ENCODE measurements around the gene MICALL2.

MICALL2 gene

DNA sequence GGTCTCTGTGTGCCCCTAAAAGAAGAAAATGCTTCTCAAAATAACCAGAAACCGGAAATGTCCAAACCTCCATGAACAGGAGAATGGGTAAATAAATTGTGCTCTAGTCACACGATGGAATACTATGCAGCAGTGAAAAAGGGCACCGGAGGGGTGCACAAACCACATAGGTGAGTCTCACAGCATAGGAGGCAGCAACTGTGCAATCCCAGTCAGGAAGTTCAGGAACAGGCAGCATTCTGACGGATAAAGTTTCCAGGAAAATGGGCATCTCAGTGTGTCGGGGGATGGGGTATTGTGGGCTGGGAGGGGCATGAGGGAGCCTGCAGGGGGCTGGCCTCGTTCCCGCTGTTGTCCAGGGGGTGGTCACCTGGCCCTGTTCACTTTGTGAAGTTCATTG is 63.1 kb downstream of the MICALL2 start:
- Histone ChIP-seq H3K9ac (ENCODE audit: low read depth in 1 of 2, low read length in 2 of 2) (no peak overlapping the region), H3K27me3 (ENCODE audit: control insufficient read depth in 2 of 2, insufficient read depth in 2 of 2, low read length in 2 of 2) (peaks cover 2 to 3% of the 10 kb centered on the region in 2 donors), H3K27ac (ENCODE audit: low read depth in 2 of 2, low read length in 2 of 2) (no peak overlapping the region), H3K36me3 (ENCODE audit: control insufficient read depth in 2 of 2, insufficient read depth in 2 of 2, low read length in 2 of 2) (no peaks in the 10 kb centered on the region), H3K4me1 (ENCODE audit: control insufficient read depth in 2 of 2, insufficient read depth in 2 of 2, low read length in 2 of 2) (no peaks in the 10 kb centered on the region), H3K4me3 (ENCODE audit: low read length in 2 of 2) (no peak overlapping the region), H3K9me3 (ENCODE audit: control insufficient read depth in 2 of 2, low read length in 2 of 2) (peaks cover 0 to 2% of the 10 kb centered on the region in 2 donors)

DNA sequence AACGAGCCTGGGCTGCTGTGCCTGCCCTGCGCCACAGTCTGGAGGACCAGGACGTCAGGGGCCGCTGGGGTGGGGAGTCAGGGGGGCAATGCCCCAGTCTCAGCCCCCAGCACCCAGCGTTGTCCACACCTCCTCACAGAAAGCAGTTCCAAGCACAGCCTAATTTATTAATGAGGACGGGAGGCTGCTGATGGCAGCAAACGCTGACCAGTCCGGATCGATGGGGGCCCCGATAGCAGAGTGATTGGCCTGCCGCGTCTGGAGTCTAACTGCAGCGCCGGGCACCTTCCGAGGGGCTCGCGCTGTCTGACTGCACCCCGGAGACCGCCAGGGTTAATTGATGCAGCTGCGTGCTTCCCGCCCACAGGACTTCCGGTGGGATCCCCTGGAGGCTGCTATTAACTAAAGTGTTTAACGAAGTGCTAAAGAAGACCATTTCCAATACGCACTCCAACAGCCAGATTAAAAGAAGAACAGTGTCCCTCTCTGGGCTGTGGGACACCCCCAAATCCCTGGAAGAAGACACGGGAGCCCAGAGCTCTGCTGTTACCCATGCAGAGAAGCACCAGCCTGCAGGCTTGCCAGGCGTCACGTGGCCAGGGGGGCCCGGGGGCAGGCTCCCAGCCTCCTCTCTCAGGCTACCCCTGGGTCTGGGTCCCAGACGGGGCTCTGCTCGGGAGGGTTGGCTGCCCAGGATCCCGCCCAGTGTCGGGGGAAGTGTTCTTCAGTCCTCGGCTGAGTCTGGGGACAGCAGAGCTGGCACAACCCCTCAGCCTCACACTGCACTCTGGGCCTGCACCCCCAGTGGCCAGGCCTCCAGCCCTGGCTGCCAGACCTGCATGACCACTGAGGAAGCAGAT is 63.8 kb downstream of the MICALL2 start:
- H3K4me1 ChIP-seq (ENCODE audit: control insufficient read depth in 2 of 2, insufficient read depth in 2 of 2, low read length in 2 of 2): no peaks in the 10 kb centered on the region
- peaks cover 0 to 2% of the 10 kb centered on the region in 2 donors for H3K9me3 ChIP-seq (ENCODE audit: control insufficient read depth in 2 of 2, low read length in 2 of 2)
- no peak overlapping the region for H3K27ac ChIP-seq (ENCODE audit: low read depth in 2 of 2, low read length in 2 of 2)
- no peak overlapping the region for H3K4me3 ChIP-seq (ENCODE audit: low read length in 2 of 2)
- no peaks in the 10 kb centered on the region for H3K36me3 ChIP-seq (ENCODE audit: control insufficient read depth in 2 of 2, insufficient read depth in 2 of 2, low read length in 2 of 2)
- H3K9ac ChIP-seq (ENCODE audit: low read depth in 1 of 2, low read length in 2 of 2): no peak overlapping the region
- H3K27me3 ChIP-seq (ENCODE audit: control insufficient read depth in 2 of 2, insufficient read depth in 2 of 2, low read length in 2 of 2): peaks cover 2 to 3% of the 10 kb centered on the region in 2 donors

DNA sequence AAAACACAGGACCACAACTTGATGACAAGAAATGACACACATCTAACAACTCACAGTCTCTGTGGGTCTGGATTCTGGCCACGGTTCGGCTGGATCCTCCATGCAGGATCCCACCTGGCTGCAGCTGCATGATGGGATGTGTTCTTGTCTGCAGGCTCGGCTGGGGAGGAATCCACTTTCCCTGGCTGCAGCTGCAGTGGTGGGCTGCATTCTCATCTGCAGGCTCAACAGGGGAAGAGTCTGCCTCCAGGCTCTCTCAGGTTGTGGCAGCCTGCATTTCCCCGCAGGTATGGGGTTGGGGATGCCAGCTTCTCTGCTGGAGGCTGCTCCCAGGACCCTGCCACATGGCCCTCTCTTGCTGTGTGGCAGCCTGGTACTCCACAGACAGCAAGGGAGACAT is 64.9 kb downstream of the MICALL2 start:
- H3K27ac ChIP-seq (ENCODE audit: low read depth in 2 of 2, low read length in 2 of 2): no peak overlapping the region
- no peak overlapping the region for H3K9ac ChIP-seq (ENCODE audit: low read depth in 1 of 2, low read length in 2 of 2)
- H3K4me1 ChIP-seq (ENCODE audit: control insufficient read depth in 2 of 2, insufficient read depth in 2 of 2, low read length in 2 of 2): no peaks in the 10 kb centered on the region
- H3K36me3 ChIP-seq (ENCODE audit: control insufficient read depth in 2 of 2, insufficient read depth in 2 of 2, low read length in 2 of 2): no peaks in the 10 kb centered on the region
- H3K27me3 ChIP-seq (ENCODE audit: control insufficient read depth in 2 of 2, insufficient read depth in 2 of 2, low read length in 2 of 2): peaks cover 2 to 3% of the 10 kb centered on the region in 2 donors
- H3K9me3 ChIP-seq (ENCODE audit: control insufficient read depth in 2 of 2, low read length in 2 of 2): peaks cover 0 to 2% of the 10 kb centered on the region in 2 donors
- H3K4me3 ChIP-seq (ENCODE audit: low read length in 2 of 2): no peak overlapping the region

DNA sequence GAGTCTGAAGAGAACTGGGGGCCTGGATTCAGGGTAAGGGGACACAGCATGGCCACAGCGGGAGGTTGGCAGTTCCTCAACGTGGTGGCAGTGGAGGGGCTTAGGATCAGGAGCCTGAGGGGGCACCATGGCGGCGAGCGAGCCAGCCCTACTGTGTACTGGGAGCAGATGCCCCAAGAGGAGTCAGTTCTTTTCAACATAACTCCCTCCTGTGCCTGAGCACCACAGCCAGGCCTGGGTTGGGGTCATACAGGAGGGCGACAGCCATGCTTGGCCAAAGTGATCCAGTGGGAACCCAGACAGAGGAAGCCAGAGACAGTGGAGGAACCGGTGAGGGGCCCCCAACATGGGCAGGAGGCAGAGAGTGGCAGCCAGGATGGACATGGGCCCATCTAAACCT is 65.8 kb downstream of the MICALL2 start:
- H3K27me3 ChIP-seq (ENCODE audit: control insufficient read depth in 2 of 2, insufficient read depth in 2 of 2, low read length in 2 of 2): peaks cover 2 to 7% of the 10 kb centered on the region in 2 donors
- no peak overlapping the region for H3K4me3 ChIP-seq (ENCODE audit: low read length in 2 of 2)
- H3K9me3 ChIP-seq (ENCODE audit: control insufficient read depth in 2 of 2, low read length in 2 of 2): peaks cover 0 to 2% of the 10 kb centered on the region in 2 donors

DNA sequence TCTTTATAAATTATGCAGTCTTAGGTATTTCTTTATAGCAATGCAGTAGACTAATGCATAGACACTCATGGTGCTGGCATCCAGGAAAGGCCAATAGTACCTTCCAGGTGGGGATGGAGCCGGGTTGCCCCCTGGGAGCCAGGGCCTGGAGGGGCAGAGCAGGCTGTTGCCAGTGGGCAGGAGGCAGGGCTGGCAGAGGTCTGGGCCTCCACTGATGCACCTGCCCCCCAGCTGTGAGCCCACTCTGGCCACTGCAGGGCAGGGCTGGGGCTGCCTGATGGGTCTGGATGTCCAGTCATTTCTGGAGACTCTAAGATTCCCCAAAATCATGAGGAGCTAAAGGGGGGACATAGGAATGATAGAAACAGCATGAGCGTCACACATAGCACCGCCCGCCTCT is 66.7 kb downstream of the MICALL2 start:
- Histone ChIP-seq H3K9ac (ENCODE audit: low read depth in 1 of 2, low read length in 2 of 2) (no peak overlapping the region), H3K27ac (ENCODE audit: low read depth in 2 of 2, low read length in 2 of 2) (no peak overlapping the region), H3K4me3 (ENCODE audit: low read length in 2 of 2) (no peak overlapping the region), H3K27me3 (ENCODE audit: control insufficient read depth in 2 of 2, insufficient read depth in 2 of 2, low read length in 2 of 2) (peaks cover 2 to 7% of the 10 kb centered on the region in 2 donors), H3K9me3 (ENCODE audit: control insufficient read depth in 2 of 2, low read length in 2 of 2) (peaks cover 0 to 2% of the 10 kb centered on the region in 2 donors), H3K36me3 (ENCODE audit: control insufficient read depth in 2 of 2, insufficient read depth in 2 of 2, low read length in 2 of 2) (no peaks in the 10 kb centered on the region), H3K4me1 (ENCODE audit: control insufficient read depth in 2 of 2, insufficient read depth in 2 of 2, low read length in 2 of 2) (no peaks in the 10 kb centered on the region)

More for the DNA sequence above, 65.8 kb downstream of the MICALL2 start:
- Histone ChIP-seq H3K9ac (ENCODE audit: low read depth in 1 of 2, low read length in 2 of 2) (no peak overlapping the region), H3K36me3 (ENCODE audit: control insufficient read depth in 2 of 2, insufficient read depth in 2 of 2, low read length in 2 of 2) (no peaks in the 10 kb centered on the region), H3K27ac (ENCODE audit: low read depth in 2 of 2, low read length in 2 of 2) (no peak overlapping the region), H3K4me1 (ENCODE audit: control insufficient read depth in 2 of 2, insufficient read depth in 2 of 2, low read length in 2 of 2) (no peaks in the 10 kb centered on the region)

DNA sequence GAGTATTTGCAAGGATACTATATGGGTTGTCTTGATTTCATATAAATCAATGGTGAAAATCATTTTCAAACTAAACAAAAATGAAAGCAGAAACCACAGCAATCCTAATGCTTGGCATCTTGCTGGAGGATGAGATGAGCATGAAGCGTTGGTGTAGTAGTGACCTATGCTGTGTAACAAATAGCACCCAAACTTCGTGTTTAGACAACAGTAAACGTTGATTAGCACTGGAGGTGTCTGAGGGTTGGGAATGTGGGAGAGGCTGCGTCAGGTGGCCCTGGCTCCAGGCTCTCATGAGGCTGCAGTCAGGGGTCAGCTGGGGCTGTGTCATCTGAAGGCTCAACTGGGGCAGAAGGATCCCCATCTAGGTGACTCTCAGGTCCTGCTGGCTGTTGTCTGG is 67.8 kb downstream of the MICALL2 start:
- no peak overlapping the region for H3K9ac ChIP-seq (ENCODE audit: low read depth in 1 of 2, low read length in 2 of 2)
- peaks cover 6 to 11% of the 10 kb centered on the region in 2 donors for H3K27me3 ChIP-seq (ENCODE audit: control insufficient read depth in 2 of 2, insufficient read depth in 2 of 2, low read length in 2 of 2)
- peaks cover 0 to 2% of the 10 kb centered on the region in 2 donors for H3K9me3 ChIP-seq (ENCODE audit: control insufficient read depth in 2 of 2, low read length in 2 of 2)
- H3K36me3 ChIP-seq (ENCODE audit: control insufficient read depth in 2 of 2, insufficient read depth in 2 of 2, low read length in 2 of 2): no peaks in the 10 kb centered on the region
- H3K27ac ChIP-seq (ENCODE audit: low read depth in 2 of 2, low read length in 2 of 2): no peak overlapping the region
- H3K4me3 ChIP-seq (ENCODE audit: low read length in 2 of 2): no peak overlapping the region
- no peaks in the 10 kb centered on the region for H3K4me1 ChIP-seq (ENCODE audit: control insufficient read depth in 2 of 2, insufficient read depth in 2 of 2, low read length in 2 of 2)

DNA sequence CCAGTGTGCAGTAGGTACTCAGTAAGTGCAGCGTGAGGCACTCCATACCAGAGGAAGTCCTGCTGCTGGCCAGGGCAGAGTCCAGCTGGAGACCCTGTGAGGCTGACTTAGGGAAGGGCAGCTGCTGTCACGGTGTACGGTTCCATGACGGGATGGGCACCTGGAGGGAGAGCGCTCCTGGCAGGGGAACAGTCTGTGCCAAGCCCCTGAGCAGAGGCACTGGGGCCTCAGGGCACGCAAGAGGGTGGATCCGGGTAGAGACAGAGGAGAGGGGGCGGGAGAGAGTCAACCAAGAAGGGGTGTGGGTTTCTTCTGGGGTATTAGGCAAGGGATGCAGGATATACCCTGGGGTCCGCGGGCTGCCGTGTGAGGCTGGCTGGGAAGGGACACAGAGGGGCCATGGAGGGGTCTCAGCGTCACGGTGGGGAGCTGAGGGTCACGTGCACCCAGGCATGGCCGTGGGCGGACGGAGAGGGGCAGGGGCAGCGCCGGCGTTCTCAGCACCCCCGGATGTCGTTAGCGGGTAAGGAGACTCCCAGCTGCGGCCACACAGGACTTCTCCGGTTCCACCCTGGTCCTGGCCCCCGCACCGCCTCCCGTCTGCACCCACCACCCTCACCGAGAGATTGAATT is 70.5 kb downstream of the MICALL2 start:
- H3K27me3 ChIP-seq (ENCODE audit: control insufficient read depth in 2 of 2, insufficient read depth in 2 of 2, low read length in 2 of 2): peaks cover 4 to 23% of the 10 kb centered on the region in 2 donors
- no peak overlapping the region for H3K9ac ChIP-seq (ENCODE audit: low read depth in 1 of 2, low read length in 2 of 2)
- H3K27ac ChIP-seq (ENCODE audit: low read depth in 2 of 2, low read length in 2 of 2): no peak overlapping the region
- no peaks in the 10 kb centered on the region for H3K4me1 ChIP-seq (ENCODE audit: control insufficient read depth in 2 of 2, insufficient read depth in 2 of 2, low read length in 2 of 2)
- H3K9me3 ChIP-seq (ENCODE audit: control insufficient read depth in 2 of 2, low read length in 2 of 2): peaks cover 0 to 2% of the 10 kb centered on the region in 2 donors
- H3K4me3 ChIP-seq (ENCODE audit: low read length in 2 of 2): no peak overlapping the region
- H3K36me3 ChIP-seq (ENCODE audit: control insufficient read depth in 2 of 2, insufficient read depth in 2 of 2, low read length in 2 of 2): no peaks in the 10 kb centered on the region

DNA sequence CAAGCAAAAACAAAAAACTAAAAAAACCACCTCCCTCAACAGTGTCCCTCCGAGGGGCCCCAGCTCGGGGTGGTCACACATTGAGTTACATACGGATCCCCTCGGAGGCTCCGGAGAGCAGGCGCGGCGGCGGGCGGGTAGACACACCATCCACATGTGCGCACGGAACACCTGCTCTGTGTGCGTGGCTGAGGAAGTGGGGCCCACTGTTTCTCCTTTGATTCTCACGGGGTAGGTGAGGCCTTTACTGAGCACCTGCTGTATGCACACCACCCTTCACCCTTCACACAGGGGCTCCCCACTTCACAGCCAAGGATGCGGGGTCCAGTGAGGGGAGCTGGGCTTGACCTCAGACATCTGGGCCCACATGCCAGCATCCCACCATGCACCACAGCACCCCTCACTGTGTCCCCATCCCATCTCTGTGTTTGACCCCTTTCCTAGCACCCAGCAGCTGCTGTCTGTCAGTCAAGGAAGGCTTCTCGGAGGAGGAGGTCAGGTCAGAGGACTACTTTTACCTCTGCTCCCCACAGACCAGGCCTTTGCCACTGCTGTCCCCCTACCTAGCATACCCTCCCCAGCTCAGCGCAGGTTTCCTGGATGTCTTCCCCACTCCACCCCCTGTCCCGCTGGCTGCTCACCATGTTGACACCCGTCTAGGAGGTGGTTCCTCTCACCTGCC is 71.1 kb downstream of the MICALL2 start:
- Histone ChIP-seq H3K9ac (ENCODE audit: low read depth in 1 of 2, low read length in 2 of 2) (no peak overlapping the region), H3K4me3 (ENCODE audit: low read length in 2 of 2) (no peak overlapping the region), H3K4me1 (ENCODE audit: control insufficient read depth in 2 of 2, insufficient read depth in 2 of 2, low read length in 2 of 2) (no peaks in the 10 kb centered on the region), H3K9me3 (ENCODE audit: control insufficient read depth in 2 of 2, low read length in 2 of 2) (peaks cover 0 to 2% of the 10 kb centered on the region in 2 donors), H3K27me3 (ENCODE audit: control insufficient read depth in 2 of 2, insufficient read depth in 2 of 2, low read length in 2 of 2) (peaks cover 4 to 21% of the 10 kb centered on the region in 2 donors), H3K27ac (ENCODE audit: low read depth in 2 of 2, low read length in 2 of 2) (no peak overlapping the region), H3K36me3 (ENCODE audit: control insufficient read depth in 2 of 2, insufficient read depth in 2 of 2, low read length in 2 of 2) (no peaks in the 10 kb centered on the region)

DNA sequence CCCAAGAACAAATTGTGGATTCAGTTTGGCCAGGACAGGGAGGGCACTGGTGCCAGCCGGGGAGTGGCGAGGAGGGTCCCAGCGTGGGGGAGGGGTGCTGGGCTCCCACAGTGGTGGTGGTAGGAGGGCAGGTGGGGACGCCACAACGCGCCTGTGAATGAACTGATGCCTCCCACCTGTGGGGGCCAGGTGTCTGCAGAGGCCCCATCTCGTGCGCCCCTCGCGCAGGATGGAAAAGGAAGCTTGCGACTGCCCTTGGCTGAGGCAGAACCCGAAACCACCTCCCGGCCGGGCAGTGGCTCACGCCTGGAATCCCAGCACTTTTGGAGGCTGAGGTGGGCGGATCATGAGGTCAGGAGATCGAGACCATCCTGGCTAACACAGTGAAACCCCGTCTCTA is 72.0 kb downstream of the MICALL2 start:
- Histone ChIP-seq H3K9ac (ENCODE audit: low read depth in 1 of 2, low read length in 2 of 2) (no peak overlapping the region), H3K27me3 (ENCODE audit: control insufficient read depth in 2 of 2, insufficient read depth in 2 of 2, low read length in 2 of 2) (peaks cover 4 to 21% of the 10 kb centered on the region in 2 donors), H3K9me3 (ENCODE audit: control insufficient read depth in 2 of 2, low read length in 2 of 2) (peaks cover 0 to 2% of the 10 kb centered on the region in 2 donors), H3K4me1 (ENCODE audit: control insufficient read depth in 2 of 2, insufficient read depth in 2 of 2, low read length in 2 of 2) (no peaks in the 10 kb centered on the region), H3K27ac (ENCODE audit: low read depth in 2 of 2, low read length in 2 of 2) (no peak overlapping the region), H3K4me3 (ENCODE audit: low read length in 2 of 2) (no peak overlapping the region), H3K36me3 (ENCODE audit: control insufficient read depth in 2 of 2, insufficient read depth in 2 of 2, low read length in 2 of 2) (no peaks in the 10 kb centered on the region)
